ENCODE results near the gene KRTAP10-4. TPM values are rescaled to one million over a fixed set of nuclear protein-coding genes. Genes with fewer than 3 reads are reported as not detected.

KRTAP10-4 gene
- total RNA-seq, 6 experiments from 2014 or later: not detected

DNA sequence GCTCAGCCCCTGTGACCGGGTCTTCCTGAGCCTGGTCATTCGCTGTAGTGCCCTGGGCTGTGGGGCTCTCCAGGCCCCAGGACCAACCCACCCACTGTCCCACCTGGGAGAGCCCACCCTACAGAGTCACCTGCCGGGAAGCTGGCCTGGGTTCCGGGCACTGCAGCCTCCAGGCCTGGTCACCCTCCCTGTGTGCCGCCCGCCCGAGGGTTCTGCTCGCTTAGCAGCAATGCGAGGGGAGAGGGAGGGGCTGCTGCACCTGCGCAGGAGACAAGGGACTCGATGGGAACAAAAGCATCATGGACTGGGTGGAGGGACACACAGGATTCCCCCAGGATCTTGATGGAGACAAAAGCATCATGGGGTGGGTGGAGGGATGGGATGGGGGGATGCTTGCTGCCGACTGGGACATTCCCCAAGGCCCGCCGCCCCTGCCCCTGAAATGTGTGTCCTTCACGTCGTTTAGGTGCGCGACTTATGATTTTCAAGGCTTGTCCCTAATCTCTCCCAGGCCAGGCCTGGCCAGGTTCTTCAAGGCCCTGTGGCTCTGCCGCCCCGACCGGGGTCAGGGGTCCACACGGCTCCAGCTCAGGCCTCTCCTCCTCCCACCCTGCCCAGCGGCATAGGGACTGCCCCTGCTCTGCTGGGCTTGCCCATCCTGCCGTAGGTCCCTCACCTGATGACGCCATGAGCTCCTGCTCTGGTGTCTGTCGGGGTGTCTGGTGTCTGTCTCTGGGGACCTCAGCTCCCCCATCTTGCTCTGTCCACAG is 40.0 kb downstream of the KRTAP10-4 start:
- TF ChIP-seq, protein P1, sequence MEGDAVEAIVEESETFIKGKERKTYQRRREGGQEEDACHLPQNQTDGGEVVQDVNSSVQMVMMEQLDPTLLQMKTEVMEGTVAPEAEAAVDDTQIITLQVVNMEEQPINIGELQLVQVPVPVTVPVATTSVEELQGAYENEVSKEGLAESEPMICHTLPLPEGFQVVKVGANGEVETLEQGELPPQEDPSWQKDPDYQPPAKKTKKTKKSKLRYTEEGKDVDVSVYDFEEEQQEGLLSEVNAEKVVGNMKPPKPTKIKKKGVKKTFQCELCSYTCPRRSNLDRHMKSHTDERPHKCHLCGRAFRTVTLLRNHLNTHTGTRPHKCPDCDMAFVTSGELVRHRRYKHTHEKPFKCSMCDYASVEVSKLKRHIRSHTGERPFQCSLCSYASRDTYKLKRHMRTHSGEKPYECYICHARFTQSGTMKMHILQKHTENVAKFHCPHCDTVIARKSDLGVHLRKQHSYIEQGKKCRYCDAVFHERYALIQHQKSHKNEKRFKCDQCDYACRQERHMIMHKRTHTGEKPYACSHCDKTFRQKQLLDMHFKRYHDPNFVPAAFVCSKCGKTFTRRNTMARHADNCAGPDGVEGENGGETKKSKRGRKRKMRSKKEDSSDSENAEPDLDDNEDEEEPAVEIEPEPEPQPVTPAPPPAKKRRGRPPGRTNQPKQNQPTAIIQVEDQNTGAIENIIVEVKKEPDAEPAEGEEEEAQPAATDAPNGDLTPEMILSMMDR (IDR thresholded peaks at IDR 0.05): no peak
- no peaks in the 10 kb centered on the region; the same call in 1 of the 2 replicates for H3K27me3 Mint-ChIP-seq (ENCODE audit: insufficient read depth)

DNA sequence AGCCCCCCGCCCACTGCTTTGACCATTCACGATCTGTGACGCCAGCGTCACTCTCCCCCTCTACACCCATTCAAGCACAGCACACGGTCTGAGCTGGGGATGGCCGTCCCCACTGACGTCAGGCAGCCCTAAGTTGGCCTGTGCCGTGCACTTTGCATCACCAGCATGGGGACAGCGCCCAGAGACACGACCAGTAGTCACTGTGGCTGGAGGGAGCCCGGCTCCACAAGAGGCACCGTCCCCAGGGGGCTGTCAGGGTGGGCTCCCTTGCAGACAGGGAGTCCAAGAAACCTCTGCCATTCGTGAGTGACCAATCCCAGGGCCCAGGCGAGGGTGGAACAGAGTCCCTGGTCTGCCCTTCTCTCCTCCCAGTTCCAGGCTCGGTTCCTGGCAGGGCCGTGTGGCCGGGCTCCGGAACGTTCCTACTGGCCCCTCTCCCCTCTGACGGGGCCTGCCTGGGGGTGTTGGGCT is 40.7 kb downstream of the KRTAP10-4 start:
- no peak for DNase-seq
- Mint-ChIP-seq H3K27me3 (ENCODE audit: insufficient read depth) (no peaks in the 10 kb centered on the region; the same call in 1 of the 2 replicates), H3K27ac (no peak overlapping the region), H3K36me3 (ENCODE audit: low read depth) (peaks cover 6% of the 10 kb centered on the region), H3K4me3 (no peak overlapping the region), H3K9me3 (peaks cover 54% of the 10 kb centered on the region), H3K4me1 (ENCODE audit: low read depth) (no peaks in the 10 kb centered on the region)
- TF ChIP-seq, protein P1 (IDR thresholded peaks at IDR 0.05): no peak

More for the DNA sequence above, 40.0 kb downstream of the KRTAP10-4 start:
- Mint-ChIP-seq H3K4me1 (ENCODE audit: low read depth) (no peaks in the 10 kb centered on the region), H3K36me3 (ENCODE audit: low read depth) (peaks cover 6% of the 10 kb centered on the region), H3K9me3 (peaks cover 56% of the 10 kb centered on the region), H3K27ac (no peak overlapping the region), H3K4me3 (no peak overlapping the region)
- no peak for DNase-seq

DNA sequence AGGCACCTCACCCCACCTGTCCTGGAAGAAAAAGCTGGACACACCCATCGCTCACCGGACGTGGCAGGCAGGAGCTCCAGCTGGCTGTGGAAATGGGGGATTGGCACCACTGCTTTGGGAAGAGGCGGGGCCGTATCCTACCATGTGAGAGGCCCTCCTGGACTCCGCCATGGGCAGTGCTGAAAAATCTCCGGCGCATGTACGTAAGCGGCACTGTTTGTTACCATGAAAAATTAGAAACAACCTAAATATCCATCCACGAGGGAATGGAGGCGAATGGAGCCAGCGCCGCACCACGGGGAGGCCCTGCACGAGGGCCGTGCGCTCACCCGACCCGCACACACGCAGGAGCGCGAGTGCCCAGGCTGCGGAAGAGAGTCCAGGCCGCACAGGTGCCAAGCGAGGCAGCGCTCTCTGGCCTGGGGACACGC is 41.4 kb downstream of the KRTAP10-4 start:
- TF ChIP-seq, protein P1 (IDR thresholded peaks at IDR 0.05): no peak
- Mint-ChIP-seq H3K4me3 (no peak overlapping the region), H3K9me3 (peaks cover 54% of the 10 kb centered on the region), H3K27ac (no peak overlapping the region), H3K4me1 (ENCODE audit: low read depth) (no peaks in the 10 kb centered on the region), H3K36me3 (ENCODE audit: low read depth) (peaks cover 6% of the 10 kb centered on the region), H3K27me3 (ENCODE audit: insufficient read depth) (no peaks in the 10 kb centered on the region; the same call in 1 of the 2 replicates)
- no peak for DNase-seq

DNA sequence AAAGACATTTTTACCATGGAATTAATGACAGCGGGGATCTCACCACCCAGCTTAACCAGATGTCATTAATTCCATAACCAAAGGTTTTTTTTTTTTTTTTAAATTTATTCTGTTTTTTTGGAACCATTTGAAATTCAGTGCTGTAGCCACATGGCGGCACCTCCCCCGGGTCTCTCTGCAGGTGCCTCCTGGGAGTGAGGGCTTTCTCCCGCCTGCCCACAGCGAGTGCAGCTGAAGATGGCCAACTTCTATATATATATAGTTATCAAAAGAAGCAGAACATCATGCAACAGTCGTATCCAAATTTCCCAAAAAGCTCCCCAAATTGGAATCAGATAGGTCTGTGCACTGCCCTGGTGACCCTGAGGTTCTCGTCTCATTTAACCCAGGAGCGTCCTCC is 41.9 kb downstream of the KRTAP10-4 start:
- H3K27me3 Mint-ChIP-seq (ENCODE audit: insufficient read depth): no peaks in the 10 kb centered on the region; the same call in 1 of the 2 replicates
- TF ChIP-seq, protein P1 (IDR thresholded peaks at IDR 0.05): no peak
- H3K27ac Mint-ChIP-seq: no peak overlapping the region
- H3K4me1 Mint-ChIP-seq (ENCODE audit: low read depth): no peaks in the 10 kb centered on the region
- DNase-seq: no peak
- peaks cover 6% of the 10 kb centered on the region for H3K36me3 Mint-ChIP-seq (ENCODE audit: low read depth)
- H3K9me3 Mint-ChIP-seq: peaks cover 53% of the 10 kb centered on the region
- no peak overlapping the region for H3K4me3 Mint-ChIP-seq

DNA sequence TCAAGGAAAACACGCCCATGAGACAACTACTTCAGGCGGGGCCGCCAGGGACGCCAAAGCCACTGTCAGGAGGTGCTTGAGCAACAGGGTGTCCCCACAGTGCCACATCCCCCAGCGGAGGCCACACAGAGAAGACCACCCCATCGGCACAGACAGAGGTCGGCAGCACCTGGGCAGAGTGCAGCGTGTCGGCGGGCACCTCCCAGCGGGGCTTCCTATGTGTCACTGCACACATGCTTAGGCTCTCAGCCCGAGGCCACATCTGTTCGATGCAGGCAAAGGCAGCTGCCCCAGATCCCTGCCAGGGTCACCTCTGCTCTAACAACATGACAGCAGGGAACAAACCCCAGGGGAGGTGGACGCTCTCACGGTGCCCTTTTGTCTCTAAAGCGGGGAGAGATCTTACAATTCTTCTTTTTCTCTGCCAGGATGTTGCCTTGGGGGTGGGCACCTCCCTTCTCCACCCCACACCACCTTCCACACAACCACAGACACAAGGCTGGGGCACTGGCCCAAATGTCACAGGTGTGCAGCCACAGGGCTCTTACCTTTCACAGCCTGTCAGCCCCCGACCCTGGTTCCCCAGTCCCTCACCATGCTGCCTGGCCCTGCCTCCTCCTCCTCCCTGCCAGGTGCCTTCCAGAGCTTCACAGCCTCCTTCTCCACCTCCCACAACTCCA is 42.5 kb downstream of the KRTAP10-4 start:
- no peaks in the 10 kb centered on the region; the same call in 1 of the 2 replicates for H3K27me3 Mint-ChIP-seq (ENCODE audit: insufficient read depth)
- TF ChIP-seq, protein P1 (IDR thresholded peaks at IDR 0.05): no peak
- no peaks in the 10 kb centered on the region for H3K4me1 Mint-ChIP-seq (ENCODE audit: low read depth)
- H3K9me3 Mint-ChIP-seq: peaks cover 52% of the 10 kb centered on the region
- H3K36me3 Mint-ChIP-seq (ENCODE audit: low read depth): peaks cover 6% of the 10 kb centered on the region; the same call in 1 of the 2 replicates
- no peak overlapping the region for H3K27ac Mint-ChIP-seq
- H3K4me3 Mint-ChIP-seq: no peak overlapping the region
- no peak for DNase-seq
